Heart left ventricle (tissue), 16 donors: ENCODE measurements around the gene PLEKHM3. TPM values are rescaled to one million over a fixed set of nuclear protein-coding genes. Genes with fewer than 3 reads are reported as not detected.
"Not testable (repeated sequence)": the region's sequence is repeated elsewhere in the genome, so short reads cannot be mapped to it uniquely, and the experiment has no call there.

Experiments
- ATAC-seq, 4 donors: fragments of 200-7000 bp; cut with Tn5 transposase; one replicate each; pipeline ENCODE4 v1.9.1; 2020 to 2022; ENCODE audit warnings: moderate library complexity in 4 of 4, mild to moderate bottlenecking in 3 of 4, moderate number of reproducible peaks in 1 of 4
- DNase-seq, 5 donors: peaks; one replicate each; pipeline ENCODE4 v3.0.0-alpha.2; 2020
- H3K27ac ChIP-seq, 12 donors: fragments of 200-600 bp; sonication (generic) in 4 of 12; one replicate each; pipeline versions ENCODE4 v1.5.0 to v1.8.0; 2016 to 2022; ENCODE audit warnings: mild to moderate bottlenecking in 2 of 12
- H3K27me3 ChIP-seq, 9 donors: fragments of 200-600 bp; sonication (generic) in 2 of 9; one replicate each; pipeline versions ENCODE4 v1.5.1 to v1.8.0; 2016 to 2022; ENCODE audit warnings: mild to moderate bottlenecking in 3 of 9
- H3K36me3 ChIP-seq, 9 donors: fragments of 200-600 bp; sonication (generic) in 2 of 9; one replicate each; pipeline versions ENCODE4 v1.5.0 to v1.8.0; 2018 to 2022; ENCODE audit warnings: mild to moderate bottlenecking in 2 of 9
- H3K4me1 ChIP-seq, 12 donors: fragments of 200-600 bp; sonication (generic) in 4 of 12; one replicate each; pipeline versions ENCODE4 v1.5.0 to v1.8.0; 2016 to 2022; ENCODE audit warnings: mild to moderate bottlenecking in 3 of 12
- H3K4me3 ChIP-seq, 12 donors: fragments of 200-600 bp; sonication (generic) in 4 of 12; one replicate each; pipeline versions ENCODE4 v1.5.0 to v1.8.0; 2017 to 2022; ENCODE audit warnings: mild to moderate bottlenecking in 9 of 12, moderate library complexity in 4 of 12
- H3K9me3 ChIP-seq, 12 donors: fragments of 200-600 bp; sonication (generic) in 4 of 12; one replicate each; pipeline versions ENCODE4 v1.5.0 to v1.8.0; 2016 to 2022; ENCODE audit warnings: mild to moderate bottlenecking in 1 of 12
- POLR2A ChIP-seq, 2 donors: fragments of 450-650 bp; IDR thresholded peaks; one replicate each; pipeline ENCODE4 v1.6.1; 2017; ENCODE audit warnings: antibody characterized with exemption in 2 of 2, mild to moderate bottlenecking in 2 of 2, moderate library complexity in 2 of 2
- WGBS, 4 donors: extraction: QIAGEN DNeasy Blood & Tissue Kit in 2 of 4; methylation state at CpG; one replicate each; pipeline versions ENCODE4 v1.1.5 to v1.1.7; 2013 to 2018; 5-methylcytosine and 5-hydroxymethylcytosine counted together
- intact Hi-C, 10 donors: fragments of 100-400 bp; cut with DNase I; formaldehyde crosslinking; loops; one replicate each; pipeline versions ENCODE4 v1.11.1 to v1.14.2; 2022
- polyA plus RNA-seq, 2 donors: library from polyadenylated mRNA; stranded (reverse); fragments of 200-250 nt; gene quantifications; one replicate each; pipeline ENCODE4 v1.2.3, GENCODE V29; 2013
- total RNA-seq, 9 donors: library from RNA; depleted of rRNA in 2 of 9; stranded (reverse); fragments of >200 nt in 2 of 9; fragmentation: NEBNext Ultra II Directional in 3 of 9; extraction: Animal tissue kit (Norgen Biotek cat#: 25700) in 3 of 9; gene quantifications; one replicate each; pipeline versions ENCODE4 v1.1.0 to v1.2.4, GENCODE V29; 2016 to 2023
- TF ChIP-seq, protein P1 (sequence below), 12 donors: fragments of 200-600 bp; sonication (generic) in 4 of 12; IDR thresholded peaks; one replicate each; pipeline versions ENCODE4 v1.5.0 to v1.8.0; 2018 to 2022; ENCODE audit warnings: antibody characterized with exemption in 12 of 12, mild to moderate bottlenecking in 5 of 12
- donor health status: ischemic (EF 13 %, LVEDD 7.1; RV severe dilation, severe dysfunction).
- donor health status: healthy with polysubstance abuse.
- donor health status: DM: no; HTN: yes; CAD: no.
- donor health status: DM: no; HTN: no; CAD: no.
- donor health status: ischemic (EF 25% LVEDD 6.9; RV normal size, moderate dysfunction).
- donor health status: ischemic (EF 25% LVEDD 5.7; RV mildly dilated, moderate dysfunction).
- donor health status: healthy.
- donor health status: DM: yes; HTN: yes; CAD: no.
- donor health status: ischemic (EF 35%, LVEDD 5.7; RV mildly dilated, moderate dysfunction).
- donor health status: nonischemic (EF 11% LVEDD 7.7; RV severe dilation, severe dysfunction).
- donor health status: DM: yes; HTN: yes; CAD: no.
- donor health status: PGD.
- donor health status: ischemic (EF 29% LVEDD 5.4; RV normal size, mild dysfunction).
- donor health status: nonischemic (EF 23%, LVEDD 6.1; RV moderate dilation, normal function).

PLEKHM3 gene
- total and polyA plus RNA-seq, 11 donors, result 5.2 to 28.3 (median 17.0) TPM

GRCh38 chr2:208020253-208020652, 5.1 kb downstream of the PLEKHM3 start:
- no peak for TF ChIP-seq POLR2A (IDR thresholded peaks at IDR 0.05)
- TF ChIP-seq, protein P1, sequence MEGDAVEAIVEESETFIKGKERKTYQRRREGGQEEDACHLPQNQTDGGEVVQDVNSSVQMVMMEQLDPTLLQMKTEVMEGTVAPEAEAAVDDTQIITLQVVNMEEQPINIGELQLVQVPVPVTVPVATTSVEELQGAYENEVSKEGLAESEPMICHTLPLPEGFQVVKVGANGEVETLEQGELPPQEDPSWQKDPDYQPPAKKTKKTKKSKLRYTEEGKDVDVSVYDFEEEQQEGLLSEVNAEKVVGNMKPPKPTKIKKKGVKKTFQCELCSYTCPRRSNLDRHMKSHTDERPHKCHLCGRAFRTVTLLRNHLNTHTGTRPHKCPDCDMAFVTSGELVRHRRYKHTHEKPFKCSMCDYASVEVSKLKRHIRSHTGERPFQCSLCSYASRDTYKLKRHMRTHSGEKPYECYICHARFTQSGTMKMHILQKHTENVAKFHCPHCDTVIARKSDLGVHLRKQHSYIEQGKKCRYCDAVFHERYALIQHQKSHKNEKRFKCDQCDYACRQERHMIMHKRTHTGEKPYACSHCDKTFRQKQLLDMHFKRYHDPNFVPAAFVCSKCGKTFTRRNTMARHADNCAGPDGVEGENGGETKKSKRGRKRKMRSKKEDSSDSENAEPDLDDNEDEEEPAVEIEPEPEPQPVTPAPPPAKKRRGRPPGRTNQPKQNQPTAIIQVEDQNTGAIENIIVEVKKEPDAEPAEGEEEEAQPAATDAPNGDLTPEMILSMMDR (IDR thresholded peaks at IDR 0.05), result no peak
- Histone ChIP-seq H3K4me1 (peaks cover 4 to 25% (median 15%) of the 10 kb centered on the region in 12 donors), H3K27ac (no peak overlapping the region), H3K36me3 (peaks cover 0 to 12% (median 3%) of the 10 kb centered on the region in 9 donors), H3K9me3 (no peaks in the 10 kb centered on the region), H3K27me3 (no peaks in the 10 kb centered on the region), H3K4me3 (no peak overlapping the region)
- intact Hi-C loops, result loop anchor here in 2 of 10 donors (10.0 kb wide), 1 partner anchor 395 kb away; the partner anchor contains the start of gene METTL21A (in 2 of the 2)
- no peak for DNase-seq
- 88 to 98% (median 96%) methylated on average over 2 of the region's 2 CpGs for WGBS, 4 donors
- no peak for ATAC-seq

DNA sequence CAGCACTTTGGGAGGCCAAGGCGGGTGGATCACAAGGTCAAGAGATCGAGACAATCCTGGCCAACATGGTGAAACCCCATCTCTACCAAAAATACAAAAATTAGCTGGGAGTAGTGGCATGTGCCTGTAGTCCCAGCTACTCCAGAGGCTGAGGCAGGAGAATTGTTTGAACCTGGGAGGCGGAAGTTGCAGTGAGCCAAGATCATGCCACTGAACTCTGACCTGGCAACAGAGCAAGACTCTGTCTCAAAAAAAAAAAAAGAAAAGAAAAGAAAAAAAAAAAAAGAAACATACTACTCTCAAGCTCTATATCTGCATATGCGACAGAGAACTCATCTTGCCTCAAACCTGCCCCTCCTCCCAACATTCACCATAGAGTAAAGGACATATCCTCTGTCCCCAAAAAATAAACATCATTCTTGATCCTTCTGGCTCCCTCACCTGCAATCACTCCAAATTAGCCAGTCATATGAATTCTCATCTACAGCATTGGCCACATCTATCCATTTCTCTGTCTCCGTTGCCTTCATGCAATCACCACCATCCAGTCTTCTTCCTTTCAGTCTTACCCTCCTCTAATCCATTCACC, 7.1 kb downstream of the PLEKHM3 start:
- WGBS, 4 donors, result 96 to 98% (median 97%) methylated on average over 5 of the region's 5 CpGs
- H3K27me3 ChIP-seq, DNase-seq, ATAC-seq, intact Hi-C loops, H3K27ac ChIP-seq, H3K4me3 ChIP-seq, H3K9me3 ChIP-seq: not testable (repeated sequence)
- H3K36me3 ChIP-seq, result peaks cover 0 to 12% (median 3%) of the 10 kb centered on the region in 9 donors
- H3K4me1 ChIP-seq, result peaks cover 0 to 32% (median 14%) of the 10 kb centered on the region in 12 donors

- Histone ChIP-seq H3K4me3 (no peak overlapping the region), H3K27ac (no peak overlapping the region), H3K9me3 (no peaks in the 10 kb centered on the region), H3K4me1 (peaks cover 0 to 37% (median 18%) of the 10 kb centered on the region in 12 donors), H3K36me3 (peaks cover 0 to 12% (median 3%) of the 10 kb centered on the region in 9 donors), H3K27me3 (no peaks in the 10 kb centered on the region)
- TF ChIP-seq, protein P1 (IDR thresholded peaks at IDR 0.05), result no peak
- no peak for TF ChIP-seq POLR2A (IDR thresholded peaks at IDR 0.05)
- ATAC-seq, result no peak
- DNase-seq, result no peak
- WGBS, 4 donors, result 80 to 91% (median 83%) methylated on average over 5 of the region's 5 CpGs
- intact Hi-C loops, result no loop called here
These were observed 7.6 kb downstream of the PLEKHM3 start for GRCh38 chr2:208017721-208018120.

DNA sequence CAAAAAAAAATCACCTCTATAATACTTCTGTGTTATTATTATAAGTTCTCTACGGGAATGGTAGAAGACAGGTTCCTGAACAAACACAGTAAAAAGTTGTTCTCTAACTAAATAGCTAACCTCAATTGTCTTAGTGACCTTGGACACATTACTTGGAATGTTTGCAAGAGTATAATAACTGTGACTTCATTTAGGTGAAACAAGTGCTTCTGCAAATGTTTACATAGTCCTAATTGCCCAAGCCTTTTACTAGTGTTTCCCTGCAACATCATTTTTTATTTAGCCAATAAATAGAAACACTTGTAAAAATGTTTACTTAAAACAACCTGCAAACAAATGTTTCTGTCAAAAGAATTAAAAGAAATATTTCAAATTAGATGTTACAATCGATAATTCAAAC, 9.9 kb downstream of the PLEKHM3 start:
- TF ChIP-seq, protein P1 (IDR thresholded peaks at IDR 0.05), result no peak
- no peak for TF ChIP-seq POLR2A (IDR thresholded peaks at IDR 0.05)
- intact Hi-C loops, result no loop called here
- Histone ChIP-seq H3K36me3 (peaks cover 0 to 9% (median 3%) of the 10 kb centered on the region in 9 donors), H3K27me3 (no peaks in the 10 kb centered on the region), H3K27ac (no peak overlapping the region), H3K4me1 (peaks cover 0 to 46% (median 23%) of the 10 kb centered on the region in 12 donors), H3K9me3 (no peaks in the 10 kb centered on the region), H3K4me3 (no peak overlapping the region)
- DNase-seq, result no peak
- ATAC-seq, result no peak
- 50 to 71% (median 64%) methylated on average over 2 of the region's 2 CpGs for WGBS, 4 donors
